ENCODE measurements around the gene ERI3.

Gene ERI3

DNA sequence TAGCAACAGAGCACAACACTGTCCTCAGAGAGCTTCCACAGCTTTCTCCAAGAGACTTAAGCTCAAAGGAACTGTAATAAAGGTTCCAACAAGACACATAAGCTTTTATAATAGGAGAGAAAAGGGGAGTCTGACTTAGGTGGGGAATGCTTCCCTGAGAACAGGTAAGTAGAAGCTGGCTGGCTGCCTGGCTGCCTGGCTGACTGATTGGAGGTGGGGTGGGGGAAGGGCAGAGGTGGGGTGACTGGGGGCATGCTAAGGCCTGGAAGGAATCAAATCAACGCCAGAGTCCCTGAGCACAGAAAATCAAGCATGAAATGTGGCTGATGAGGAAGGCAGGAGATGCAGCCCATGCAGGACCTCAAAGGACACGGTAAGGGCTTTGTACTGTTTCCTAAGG lies 96.0 kb downstream of the ERI3 start:
- DNase-seq = no peak

DNA sequence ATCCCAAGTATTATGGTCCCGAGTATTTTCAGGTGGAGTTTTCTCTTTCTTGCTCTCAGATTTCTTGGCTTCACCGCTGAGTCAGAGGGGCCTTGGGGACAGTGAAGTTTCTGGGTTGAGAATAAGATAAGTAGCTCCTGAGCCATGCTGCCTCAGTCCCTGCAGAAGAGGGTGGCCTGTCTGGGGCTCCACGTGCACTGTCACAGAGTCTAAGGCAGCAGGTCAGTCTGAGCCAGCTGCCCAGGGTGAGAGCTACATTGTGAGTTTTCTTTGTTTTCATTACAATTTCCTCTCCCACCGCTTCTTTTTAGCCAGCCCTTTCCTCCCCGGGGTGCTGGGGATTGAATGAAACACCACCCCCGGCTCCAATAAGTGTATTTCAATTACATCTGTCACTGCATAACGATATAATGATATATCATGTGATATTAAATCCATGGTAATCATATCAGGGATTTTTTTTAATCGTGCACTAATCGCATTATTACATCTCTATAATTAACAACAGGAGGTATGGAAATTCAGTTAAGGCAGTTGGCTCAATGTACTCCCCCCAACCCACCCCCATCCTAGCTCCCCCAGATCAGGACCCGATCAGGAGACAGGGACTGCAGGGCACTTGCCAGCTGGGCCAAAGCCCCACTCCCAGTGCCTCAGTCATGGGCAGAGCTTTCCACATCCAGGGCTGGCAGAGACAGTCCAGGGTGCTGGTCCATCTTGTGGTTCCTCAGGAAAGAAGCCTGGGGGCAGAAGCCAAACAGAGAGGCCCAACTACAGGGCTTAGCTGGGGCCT lies 98.1 kb downstream of the ERI3 start:
- no peak for DNase-seq

DNA sequence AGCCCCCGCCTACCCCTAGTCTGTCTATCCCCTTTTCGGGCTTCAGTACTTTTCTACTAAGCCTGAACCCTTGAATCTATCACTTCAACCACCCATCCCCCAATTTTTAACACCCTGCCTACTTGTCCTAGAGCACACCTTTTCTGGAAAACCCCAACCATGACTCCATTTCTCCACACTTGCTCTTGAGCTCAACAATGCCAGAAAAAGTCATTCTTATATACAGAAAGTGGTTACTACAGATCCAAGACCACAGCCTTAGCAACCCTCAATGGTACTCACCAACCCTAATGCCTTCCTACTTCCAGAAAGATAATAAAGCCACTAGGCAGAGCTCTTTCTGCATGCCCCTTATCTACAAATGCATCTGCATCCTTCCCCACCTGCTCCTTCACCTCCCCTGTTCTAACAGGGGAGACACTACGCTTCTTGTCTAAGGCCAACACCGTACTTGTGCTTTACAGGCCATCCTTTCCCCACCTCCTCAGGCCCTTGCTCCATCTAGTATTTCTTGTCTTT lies 100.6 kb downstream of the ERI3 start:
- no peak for DNase-seq

DNA sequence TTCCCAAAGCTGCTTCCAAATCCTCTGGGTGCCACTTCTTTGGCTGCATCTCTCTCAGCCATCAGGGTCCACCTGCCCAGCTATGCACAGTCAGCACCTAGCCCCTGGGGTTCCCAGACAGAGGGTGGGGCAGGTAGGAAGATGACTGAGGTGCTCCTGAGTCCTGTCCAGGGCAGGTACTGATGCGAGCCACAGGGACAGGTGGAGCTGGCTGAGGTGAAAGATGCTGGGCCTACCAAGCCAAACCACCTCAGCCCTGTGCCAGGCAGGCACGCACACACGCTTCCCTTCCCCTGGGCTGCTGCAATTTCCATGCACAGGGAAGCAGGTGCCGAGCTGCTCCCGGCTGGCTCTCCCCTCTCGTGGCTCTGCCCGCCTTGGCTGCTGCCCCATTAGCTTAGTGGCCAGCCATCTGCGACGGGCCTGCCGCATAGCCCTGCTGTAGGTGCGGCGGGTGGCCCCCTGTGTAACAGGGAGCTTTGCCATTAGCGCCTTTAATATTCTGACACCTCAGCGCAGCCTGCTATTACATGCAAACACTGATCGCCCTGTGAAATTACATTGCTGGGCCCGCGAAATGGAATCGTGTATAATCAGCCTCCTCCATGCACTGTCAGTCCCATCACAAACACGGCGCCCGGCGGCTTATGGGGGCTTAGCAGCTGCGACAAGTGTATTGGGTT lies 102.9 kb downstream of the ERI3 start:
- DNase-seq = no peak

DNA sequence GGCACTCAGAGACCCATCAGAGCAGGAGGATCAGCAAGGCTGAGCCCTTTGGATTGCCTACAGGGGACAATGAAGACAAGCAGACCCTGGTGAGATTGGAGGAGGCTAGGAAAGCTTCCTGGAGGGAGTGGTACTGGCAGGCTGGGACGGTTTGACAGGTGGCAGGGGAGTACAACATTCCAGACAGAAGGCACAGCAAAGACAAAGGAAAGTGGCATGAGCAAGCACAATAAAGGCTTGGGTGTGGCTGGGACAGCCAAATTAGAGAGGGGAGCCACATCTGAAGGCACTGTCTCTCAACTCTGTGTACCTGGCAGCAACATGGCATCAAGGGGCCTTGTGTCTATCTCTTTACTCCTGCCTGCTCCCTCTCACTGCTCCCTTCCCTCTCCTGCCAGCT lies 103.6 kb downstream of the ERI3 start:
- DNase-seq = no peak

DNA sequence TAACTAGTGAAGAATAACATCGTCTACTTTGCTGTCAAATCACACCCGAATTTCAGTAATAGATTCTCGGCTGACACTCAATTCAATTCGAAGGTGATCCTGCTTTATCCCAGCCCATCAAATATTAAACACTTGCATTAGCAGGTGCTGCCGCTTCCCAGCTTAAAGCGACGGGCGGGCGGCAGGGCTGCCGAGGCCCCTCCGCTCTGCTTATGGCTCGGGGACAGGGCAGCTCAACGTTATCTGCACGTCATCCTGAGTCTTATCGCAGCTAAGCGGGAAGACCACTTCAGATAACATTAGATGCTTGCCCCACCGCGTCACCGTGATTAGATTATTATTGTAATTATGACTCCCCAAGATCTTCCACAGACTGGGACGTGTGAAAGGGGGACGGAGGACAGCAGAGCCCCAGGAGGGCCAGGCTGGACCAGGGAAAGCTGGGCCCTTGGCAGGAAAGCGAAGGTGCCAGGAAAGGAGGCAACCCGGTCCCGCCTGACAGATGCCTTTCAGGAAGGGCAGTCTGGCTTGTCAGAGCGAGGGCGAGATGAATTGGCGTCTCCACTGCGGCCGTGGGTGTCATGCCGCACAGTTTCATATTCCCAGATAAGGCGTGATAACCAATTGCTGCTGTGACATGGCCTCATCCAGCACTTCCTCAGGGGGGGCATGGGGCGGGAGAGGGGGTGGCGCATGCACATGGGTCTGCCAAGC lies 104.8 kb downstream of the ERI3 start:
- DNase-seq = no peak

DNA sequence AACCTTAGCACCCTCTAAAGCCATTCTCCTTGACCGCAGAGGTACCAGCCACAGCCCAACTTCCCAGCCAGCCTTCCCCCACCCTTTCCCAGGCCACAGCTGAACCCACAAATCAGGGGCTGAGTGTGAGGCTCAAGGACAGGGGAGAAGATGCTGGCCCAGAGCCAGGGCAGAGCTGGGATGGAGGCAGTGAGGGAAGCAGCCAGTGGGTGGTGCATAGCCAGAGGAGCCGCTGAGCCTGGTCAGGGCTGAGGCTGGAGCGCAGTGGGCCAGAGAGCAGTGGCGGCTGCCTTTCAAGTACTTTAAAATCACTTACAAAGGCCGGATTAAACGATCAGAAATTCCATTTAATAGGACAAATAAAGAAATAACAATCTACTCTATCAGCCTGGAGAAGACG lies 105.5 kb downstream of the ERI3 start:
- DNase-seq = no peak

DNA sequence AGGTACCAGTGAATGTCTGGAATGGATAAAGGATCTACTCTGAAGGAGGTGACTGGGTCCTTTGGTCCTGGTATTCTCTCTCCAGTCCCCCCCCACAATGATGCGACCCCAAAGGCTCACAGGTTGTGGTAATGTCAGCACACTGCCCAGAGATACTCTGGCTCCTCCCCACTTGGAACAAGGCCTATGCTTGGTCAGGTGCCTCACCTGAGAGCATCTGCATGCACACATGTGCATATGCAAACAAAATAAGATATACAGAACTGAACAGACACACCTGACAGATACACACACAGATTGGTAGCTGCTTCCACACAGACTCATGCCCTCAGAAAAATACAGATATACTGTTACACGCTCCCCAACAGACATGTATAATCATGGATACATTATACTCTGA lies 108.3 kb downstream of the ERI3 start:
- DNase-seq = no peak

DNA sequence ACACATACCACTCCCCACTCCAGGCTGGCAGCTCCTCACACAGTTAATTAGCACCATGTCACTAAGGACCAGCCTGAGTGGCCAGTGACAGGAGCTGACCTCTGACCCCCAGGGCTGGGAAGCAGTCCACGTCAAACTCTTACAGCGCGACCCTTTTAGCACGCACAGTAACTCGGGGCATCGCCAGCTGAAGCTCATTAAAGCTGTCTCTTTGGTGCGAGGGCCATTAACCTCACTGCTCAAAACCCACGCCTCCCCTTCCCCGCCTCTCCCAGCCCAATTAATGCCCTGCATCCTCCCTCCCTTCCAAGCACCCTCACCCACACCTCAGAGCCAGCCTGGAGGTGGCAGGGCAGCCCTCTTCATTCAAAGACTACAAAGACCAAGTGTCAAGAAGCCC lies 110.1 kb downstream of the ERI3 start:
- DNase-seq = no peak

DNA sequence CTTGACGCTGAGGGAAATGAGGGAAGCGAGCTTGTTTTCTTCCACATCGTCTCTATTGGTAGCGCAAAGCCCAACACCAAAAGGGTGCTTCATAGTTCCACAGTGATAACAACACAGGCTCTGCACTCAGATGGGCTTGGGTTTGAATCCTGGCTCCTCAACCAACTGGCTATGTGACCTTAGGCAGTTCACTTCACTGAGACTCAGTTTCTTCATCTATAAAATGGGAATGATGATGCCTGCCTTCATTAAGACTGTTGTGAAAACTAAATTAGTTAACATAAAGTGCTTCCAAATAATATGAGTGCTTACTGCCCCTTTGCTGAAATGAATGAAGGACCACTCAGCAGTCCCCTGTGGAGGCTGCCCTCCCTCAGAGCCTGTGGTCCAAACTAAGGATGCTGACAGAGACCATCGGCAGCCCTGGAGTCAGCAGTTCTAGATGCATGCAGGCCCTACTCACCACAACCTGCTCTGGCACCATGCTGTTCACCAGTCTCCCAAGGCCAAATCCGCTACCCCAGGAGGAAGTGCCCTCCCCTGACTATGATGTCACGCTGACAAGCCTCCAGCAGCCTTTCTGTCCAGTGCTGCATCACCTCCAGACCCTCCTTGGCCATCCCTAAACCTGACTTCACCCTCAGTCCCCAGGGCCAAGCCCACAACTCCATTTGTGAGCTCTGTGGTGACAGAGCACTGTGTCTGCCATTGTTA lies 111.1 kb downstream of the ERI3 start:
- DNase-seq = no peak

DNA sequence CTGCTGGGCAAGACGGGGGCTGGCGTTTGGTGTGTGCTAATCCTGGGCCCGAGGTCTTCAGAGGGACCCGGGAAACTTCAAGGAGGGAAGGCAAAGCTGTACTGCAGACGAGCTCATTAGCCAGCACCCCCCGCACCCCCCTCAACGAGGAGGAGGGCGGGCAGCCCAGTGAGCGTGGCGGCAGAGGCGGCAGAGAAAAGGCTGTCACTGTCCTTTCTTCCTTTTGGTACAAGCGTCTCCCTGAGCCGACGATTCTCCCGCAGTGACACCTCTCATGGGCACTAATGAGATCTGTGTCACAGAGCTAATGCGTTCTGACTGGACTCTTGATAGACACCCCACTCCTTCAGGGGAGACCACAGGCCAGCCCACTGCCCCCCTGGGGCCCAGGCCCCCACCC lies 112.3 kb downstream of the ERI3 start:
- DNase-seq = no peak

DNA sequence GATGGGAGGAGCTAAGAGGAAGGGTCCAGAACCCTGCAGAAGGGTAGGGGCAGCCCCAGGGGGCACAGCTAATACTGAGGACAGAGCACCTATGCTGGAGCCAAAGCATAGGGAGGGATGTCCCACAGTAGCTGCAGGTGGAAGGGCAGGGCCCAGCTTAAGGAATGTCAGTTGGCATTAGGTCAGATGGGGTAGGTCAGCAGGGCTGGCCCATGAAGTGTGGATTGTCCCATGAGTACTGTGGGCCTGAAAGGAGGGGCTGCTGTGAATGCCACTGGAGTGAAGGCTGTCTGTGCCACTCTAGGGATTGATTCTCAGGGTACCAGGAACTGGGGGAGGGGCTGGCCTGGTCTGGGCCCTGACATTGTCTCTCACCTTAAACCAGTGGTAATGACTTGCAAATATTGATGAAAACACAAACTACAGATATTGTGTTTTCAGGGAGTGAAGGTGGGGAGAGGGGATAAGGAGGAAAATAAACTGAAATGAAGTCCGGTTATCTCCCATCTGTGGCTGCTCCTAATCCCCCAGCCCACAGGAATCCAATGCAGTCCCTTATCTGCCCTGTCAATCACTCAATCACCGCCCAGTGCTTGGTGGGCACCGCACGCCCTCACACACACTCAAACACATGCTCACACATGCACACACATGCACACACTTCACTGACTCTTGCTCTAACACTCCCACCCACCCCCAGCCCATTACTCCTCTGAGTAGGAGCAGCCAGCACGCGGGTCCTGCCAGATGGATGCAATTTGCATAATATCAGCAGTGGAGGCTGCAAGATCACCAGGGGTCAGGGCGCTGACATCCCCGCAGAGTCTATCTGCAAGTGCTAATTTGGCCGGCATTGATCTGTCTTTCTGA lies 114.0 kb downstream of the ERI3 start:
- no peak for DNase-seq

DNA sequence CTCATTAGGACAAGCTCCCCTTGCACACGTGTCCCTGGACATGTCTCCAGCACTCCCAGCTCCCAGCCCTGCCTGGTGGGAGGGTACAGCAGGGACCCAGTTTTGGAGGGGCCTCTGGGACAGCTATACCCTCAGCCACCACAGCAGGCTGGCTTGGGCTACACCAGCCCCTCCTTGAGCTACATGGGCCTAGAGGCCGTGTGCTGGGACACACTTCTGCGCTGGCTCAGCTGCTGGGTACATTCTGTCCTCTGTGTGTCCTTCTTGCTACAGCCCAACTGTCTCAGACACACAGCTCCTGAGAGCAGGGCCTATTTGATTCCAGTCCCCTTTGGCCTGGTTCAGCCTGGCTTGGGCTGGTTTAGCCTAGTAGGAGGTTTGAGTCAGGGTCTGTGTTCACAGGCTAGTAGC lies 115.1 kb downstream of the ERI3 start:
- DNase-seq = no peak

DNA sequence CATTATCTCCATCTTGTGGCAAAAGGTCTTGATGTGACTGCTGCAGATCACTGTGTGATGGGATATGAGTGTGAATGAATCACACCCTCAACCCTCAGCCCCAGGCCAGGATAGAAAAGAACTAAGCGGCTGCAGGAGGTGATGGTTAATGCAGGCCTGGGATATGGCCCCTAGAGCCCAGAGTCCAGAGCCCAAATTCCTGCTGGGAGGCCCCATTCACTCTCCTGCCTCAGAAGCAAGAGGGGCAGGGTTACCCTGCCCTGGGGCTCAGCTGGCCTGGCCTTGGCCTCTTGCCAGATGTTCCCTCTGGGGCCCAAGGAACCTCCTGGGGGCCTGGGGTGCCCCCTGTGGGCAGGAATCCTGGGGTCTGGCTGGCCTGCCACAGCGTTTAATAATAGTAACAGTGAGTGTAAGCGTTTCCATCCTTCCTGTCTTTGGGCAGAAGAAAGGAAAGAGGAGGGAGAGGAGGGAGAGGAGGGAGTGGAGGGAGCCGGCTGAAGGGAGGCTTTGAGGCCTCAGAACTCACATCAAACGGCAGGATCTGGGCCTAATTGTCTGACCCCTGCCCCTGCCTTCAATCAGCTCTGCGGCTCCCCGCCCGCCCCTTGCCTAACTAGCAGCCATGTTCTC lies 115.6 kb downstream of the ERI3 start:
- DNase-seq = no peak

DNA sequence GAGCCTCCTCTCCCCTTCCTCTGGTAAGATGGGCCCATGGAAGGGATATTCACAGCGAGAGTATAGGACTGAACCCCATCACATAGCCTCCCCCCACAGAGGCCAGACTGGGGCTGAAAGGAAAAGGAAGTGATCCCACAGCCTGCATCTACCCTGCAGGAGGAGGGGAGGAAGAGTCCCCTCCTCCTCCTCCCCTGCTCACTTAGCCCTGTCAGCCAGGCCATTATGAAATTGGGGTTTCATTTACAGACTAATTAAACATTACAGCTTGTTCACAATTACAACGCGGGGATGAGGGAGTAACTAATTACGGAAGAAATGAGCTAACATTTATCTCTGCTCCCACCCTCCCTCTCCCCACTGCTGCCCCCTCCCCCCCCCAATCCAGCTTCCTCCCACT lies 116.4 kb downstream of the ERI3 start:
- DNase-seq = no peak

DNA sequence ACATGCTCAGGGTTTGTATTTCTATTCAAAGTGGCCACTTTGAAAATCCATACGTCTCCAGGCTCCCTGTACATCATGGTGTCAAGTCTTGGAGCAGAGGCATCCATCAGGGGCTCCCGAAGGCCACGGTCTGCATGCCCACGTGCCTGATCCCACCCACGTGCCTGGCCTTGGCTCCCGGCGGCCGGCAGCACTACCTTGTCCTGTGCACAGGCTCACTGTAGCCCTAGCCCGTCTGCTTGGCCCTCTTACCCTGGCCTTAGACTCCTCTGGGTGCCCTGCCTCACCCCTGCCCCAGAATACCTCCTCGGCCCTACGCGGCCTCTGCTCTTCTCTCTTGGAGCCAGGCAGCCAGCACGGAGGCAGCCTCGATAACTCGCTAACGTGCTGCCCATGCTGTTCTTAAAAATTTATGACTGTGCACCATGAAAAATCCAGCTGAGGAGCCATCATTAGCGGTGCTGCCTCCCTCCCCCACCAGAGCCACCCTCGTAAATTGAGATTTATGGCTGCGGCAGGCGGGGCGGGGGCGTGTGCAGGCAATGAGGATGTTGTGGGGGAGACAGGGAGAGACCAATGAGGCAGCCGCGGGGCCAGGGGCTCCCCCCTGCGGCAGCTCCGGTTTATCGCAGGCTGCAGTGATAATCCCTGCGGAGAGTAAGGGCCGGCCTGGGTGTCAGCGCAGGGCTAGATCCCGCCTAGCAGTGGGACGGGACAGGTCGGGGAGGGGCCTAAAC lies 117.2 kb downstream of the ERI3 start:
- no peak for DNase-seq

DNA sequence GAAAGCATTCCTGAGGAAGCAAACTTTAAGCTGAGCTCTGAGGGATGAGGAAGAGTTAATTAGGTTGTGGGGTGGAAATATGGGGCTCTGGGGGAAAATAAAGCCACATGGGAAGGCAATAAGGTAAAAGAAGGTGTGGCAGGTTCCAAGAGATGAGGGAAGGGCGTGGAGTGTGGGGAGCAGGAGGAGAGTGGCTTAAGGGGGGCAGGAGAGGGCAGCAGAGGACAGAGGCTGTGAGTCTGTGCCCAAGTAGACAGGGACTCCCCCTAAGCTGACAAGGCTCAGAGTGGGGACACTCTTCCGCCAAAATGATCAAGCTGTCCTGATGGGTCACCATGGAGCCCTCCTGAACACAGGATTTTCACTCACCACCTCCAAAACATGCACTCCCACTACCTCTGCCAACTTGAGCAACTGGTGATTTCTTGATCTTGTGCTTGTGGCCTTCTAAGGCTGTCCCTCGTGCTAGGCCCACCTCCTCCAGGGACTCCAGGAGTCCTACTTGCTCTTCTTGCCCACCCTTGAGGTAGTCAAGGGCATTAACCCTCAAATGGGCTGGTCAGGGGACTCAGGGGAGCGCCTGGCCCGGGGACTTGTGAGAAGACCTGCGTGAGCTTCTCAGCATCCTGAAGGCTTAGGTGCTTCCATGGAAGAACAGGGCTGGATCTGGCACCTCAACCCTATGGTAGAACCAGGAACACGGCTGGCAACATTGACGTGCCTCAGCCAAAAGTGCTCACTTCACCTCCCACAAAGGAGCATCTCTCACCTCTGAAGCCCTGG lies 118.4 kb downstream of the ERI3 start:
- DNase-seq = no peak

DNA sequence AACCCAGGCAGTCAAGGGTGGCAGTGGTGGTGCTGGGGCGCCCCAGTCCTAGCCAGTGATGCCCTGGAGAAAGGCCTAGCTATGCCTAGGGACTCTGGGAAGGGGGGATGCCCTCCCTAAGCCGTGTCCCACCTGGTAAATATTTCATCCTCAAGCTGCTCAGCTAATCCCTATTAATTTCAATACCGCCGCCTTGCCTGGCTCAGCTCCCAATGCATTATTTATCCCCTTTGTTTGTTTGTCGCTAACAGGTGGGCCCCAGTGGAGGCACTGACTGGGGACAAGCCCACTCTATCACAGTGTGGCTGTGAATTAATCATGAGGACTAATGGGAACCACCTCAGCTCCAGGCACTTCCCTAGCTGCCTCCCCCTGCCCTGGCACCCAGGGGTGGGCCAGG lies 119.2 kb downstream of the ERI3 start:
- no peak for DNase-seq

DNA sequence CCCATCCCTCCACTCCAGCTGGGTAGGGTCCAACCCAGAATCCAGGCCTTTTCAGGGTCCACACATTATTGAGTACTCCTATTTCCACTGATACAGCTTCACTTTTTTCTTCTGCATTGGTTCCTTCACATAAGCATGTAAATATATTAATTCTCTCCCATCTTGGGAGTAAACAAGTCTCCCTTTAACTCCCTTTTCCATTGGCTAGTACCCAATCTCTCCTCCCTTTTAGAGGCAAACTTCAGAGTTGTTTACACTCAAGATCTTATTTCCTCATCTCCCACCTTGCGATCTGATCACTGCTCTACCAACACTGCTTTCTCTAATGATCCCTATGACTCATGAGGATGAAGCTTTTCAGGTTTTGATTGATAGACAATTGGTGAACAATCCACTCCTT lies 121.5 kb downstream of the ERI3 start:
- no peak for DNase-seq

DNA sequence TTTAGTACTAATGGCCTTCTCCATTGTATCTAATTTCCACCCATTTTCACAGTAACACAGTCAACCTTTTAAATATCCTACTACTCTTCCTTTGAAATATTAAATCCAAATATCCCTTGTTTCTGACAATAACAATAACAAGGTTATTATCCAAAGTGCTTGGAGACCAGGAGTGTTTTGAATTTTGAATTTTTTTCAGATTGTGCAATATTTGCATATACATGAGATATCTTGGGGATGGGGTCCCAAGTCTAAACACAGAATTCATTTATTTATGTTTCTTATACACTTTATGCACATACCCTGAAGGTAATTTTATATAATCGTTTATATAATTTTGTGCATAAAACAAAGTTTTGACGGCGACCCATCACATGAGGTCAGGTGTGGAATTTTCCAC lies 124.3 kb downstream of the ERI3 start:
- no peak for DNase-seq
